Natural killer cell treated with Interleukin-12 subunit alpha and Interleukin-12 subunit beta and Interleukin-15 and Interleukin-18, amount 100 ng/mL, for 72 hours (primary cell): ENCODE results near the gene CSNK1A1. TPM values are rescaled to one million over a fixed set of nuclear protein-coding genes. Genes with fewer than 3 reads are reported as not detected.

ENCODE experiments used
- ATAC-seq, 2 donors: fragments of 150-1000 bp; cut with Tn5 transposase in 1 of 2; sonication (Bioruptor Pico), chemical (Tn5 transposase) in 1 of 2; 2 replicates each; pipeline ENCODE4 v1.10.0; 2021
- DNase-seq: peaks from one replicate; pipeline ENCODE4 v3.0.0; 2022; ENCODE audit warnings: low spot score
- H3K27ac Mint-ChIP-seq, 2 donors: 1 replicate in 1 of 2; 2 replicates in 1 of 2; pipeline ENCODE4 v1.8.0; 2022; ENCODE audit warnings: mixed read lengths in 2 of 2, mild to moderate bottlenecking in 1 of 2, moderate library complexity in 1 of 2
- H3K27me3 Mint-ChIP-seq, 2 donors: 1 replicate in 1 of 2; 2 replicates in 1 of 2; pipeline ENCODE4 v1.8.0; 2022; ENCODE audit warnings: mixed read lengths in 2 of 2
- H3K36me3 Mint-ChIP-seq: one replicate; pipeline ENCODE4 v1.8.0; 2022; ENCODE audit warnings: mixed read lengths
- H3K4me1 Mint-ChIP-seq, 2 donors: 1 replicate in 1 of 2; 2 replicates in 1 of 2; pipeline ENCODE4 v1.8.0; 2022; ENCODE audit warnings: low read depth in 2 of 2, mixed read lengths in 2 of 2, mild to moderate bottlenecking in 1 of 2
- H3K4me3 Mint-ChIP-seq: one replicate; pipeline ENCODE4 v1.8.0; 2022; ENCODE audit warnings: mixed read lengths
- H3K9me3 Mint-ChIP-seq: 2 replicates; pipeline ENCODE4 v1.8.0; 2022; ENCODE audit warnings: mixed read lengths
- total RNA-seq, 2 donors: library from RNA; stranded (reverse); gene quantifications; one replicate each; pipeline ENCODE4 v1.2.3, GENCODE V29; 2022

The CSNK1A1 gene
- total RNA-seq, 2 donors from 2014 or later = 173 to 237 TPM

DNA sequence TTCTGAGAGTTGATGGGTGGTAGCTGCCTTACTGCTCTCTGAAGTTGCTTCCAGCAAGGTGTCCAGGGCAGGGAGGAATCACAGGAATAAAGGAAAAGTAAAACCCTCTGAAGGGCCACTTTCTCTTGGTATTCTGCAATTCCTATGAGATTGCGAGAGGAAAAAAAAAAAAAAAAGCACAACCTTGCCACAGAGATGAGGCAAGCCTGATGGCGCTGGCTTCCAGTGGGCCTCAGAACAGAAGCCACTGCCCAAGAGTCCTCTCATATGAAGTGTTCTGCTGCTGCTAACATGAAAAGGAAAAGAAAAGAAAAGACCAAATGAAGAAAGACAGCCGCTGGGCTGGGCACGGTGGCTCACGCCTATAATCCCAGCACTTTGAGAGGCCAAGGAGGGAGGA is 91.3 kb downstream of the CSNK1A1 start:
- Mint-ChIP-seq H3K4me3 (no peak overlapping the region), H3K27me3 (no peaks in the 10 kb centered on the region), H3K36me3 (no peaks in the 10 kb centered on the region), H3K27ac (no peak overlapping the region), H3K9me3 (no peaks in the 10 kb centered on the region), H3K4me1 (no peaks in the 10 kb centered on the region)
- no peak for ATAC-seq
- DNase-seq = no peak

DNA sequence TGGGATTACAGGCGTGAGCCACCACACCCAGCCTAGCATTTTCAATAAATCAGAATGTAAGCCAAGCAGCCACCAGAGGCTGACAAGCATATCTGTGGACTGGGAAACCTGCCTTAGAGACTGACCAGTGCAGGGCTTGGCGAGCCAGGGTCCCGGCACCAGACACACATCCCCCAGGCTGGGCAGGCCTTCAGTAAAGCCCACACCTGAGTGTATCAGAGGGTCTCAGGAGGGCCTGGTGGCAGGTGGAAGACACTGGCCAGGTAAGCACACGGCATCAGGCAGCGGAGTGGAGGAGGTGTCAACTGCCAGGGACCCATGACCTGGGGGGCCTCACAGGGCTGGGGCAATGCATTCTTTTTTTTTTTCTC is 93.9 kb downstream of the CSNK1A1 start:
- no peaks in the 10 kb centered on the region for H3K27me3 Mint-ChIP-seq
- H3K4me3 Mint-ChIP-seq = no peak overlapping the region
- H3K4me1 Mint-ChIP-seq = no peaks in the 10 kb centered on the region
- no peaks in the 10 kb centered on the region for H3K36me3 Mint-ChIP-seq
- no peak overlapping the region for H3K27ac Mint-ChIP-seq
- ATAC-seq (peak in 1 of 2 donors; percentile 34), DNase-seq (no peak)
- no peaks in the 10 kb centered on the region for H3K9me3 Mint-ChIP-seq

DNA sequence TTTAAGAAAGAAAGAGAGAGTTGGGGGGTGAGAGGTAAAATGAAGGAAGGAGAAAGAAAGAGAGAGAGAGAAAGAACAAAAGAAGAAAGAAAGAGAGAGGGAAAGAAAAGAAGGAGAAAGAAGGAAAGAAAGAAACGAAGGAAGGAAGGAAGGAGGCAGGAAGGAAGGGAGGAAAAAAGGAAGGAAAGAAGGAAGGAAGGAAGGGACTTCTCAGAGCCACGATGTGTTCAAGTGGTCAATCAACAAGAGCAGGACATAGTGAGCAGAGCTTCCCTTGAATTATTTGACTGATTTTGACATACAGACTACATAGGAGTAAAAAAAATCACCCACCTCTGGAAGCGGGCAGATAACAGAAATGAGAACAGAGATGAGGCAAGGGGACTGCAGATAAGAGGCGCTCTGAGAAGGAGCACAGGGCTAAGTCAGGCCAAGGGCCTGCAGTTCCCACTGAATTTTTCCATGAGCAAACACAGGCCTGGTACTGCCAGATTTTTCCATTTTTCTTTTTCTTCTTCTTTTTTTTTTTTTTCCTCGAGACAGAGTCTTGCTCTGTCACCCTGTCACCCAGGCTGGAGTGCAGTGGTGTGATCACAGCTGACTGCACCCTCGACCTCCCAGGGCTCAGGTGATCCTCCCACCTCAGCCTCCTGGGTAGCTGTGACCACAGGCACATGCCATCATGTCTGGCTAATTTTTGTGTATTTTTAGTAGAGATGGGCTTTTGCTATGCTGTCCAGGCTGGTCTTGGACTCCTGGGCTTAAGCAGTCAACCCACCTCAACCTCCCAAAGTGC is 94.4 kb downstream of the CSNK1A1 start:
- DNase-seq (no peak), ATAC-seq (no peak)
- Mint-ChIP-seq H3K9me3 (no peaks in the 10 kb centered on the region), H3K4me1 (no peaks in the 10 kb centered on the region), H3K27ac (no peak overlapping the region), H3K36me3 (no peaks in the 10 kb centered on the region), H3K4me3 (no peak overlapping the region), H3K27me3 (no peaks in the 10 kb centered on the region)

DNA sequence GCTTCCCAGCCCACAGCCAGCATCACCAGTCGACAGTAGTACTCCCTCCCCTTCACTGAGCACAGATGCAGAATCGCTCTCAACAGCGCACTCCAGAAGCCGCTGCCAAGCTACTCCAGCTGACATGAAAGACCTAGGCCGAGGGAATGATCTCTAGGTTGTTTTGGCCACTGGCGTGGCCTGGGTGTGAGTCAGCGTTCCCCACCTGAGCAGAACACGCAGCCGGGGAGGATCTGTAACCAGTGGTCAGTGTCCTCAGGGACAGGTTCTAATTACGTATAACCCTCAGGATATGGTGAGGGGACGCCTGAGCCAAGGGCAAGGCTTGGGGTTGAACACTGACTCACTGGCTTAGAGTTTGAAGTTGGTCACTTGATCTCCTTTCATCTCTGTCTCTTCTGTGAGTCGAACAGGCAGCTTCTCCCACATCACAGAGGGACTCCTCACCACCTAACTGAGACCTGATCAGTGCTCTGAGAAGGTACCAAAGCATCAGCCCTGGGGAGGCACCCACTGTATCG is 95.3 kb downstream of the CSNK1A1 start:
- no peak overlapping the region for H3K4me3 Mint-ChIP-seq
- H3K27me3 Mint-ChIP-seq = no peaks in the 10 kb centered on the region
- H3K9me3 Mint-ChIP-seq = no peaks in the 10 kb centered on the region
- H3K4me1 Mint-ChIP-seq = no peaks in the 10 kb centered on the region
- no peaks in the 10 kb centered on the region for H3K36me3 Mint-ChIP-seq
- ATAC-seq (no peak), DNase-seq (no peak)
- H3K27ac Mint-ChIP-seq = no peak overlapping the region

DNA sequence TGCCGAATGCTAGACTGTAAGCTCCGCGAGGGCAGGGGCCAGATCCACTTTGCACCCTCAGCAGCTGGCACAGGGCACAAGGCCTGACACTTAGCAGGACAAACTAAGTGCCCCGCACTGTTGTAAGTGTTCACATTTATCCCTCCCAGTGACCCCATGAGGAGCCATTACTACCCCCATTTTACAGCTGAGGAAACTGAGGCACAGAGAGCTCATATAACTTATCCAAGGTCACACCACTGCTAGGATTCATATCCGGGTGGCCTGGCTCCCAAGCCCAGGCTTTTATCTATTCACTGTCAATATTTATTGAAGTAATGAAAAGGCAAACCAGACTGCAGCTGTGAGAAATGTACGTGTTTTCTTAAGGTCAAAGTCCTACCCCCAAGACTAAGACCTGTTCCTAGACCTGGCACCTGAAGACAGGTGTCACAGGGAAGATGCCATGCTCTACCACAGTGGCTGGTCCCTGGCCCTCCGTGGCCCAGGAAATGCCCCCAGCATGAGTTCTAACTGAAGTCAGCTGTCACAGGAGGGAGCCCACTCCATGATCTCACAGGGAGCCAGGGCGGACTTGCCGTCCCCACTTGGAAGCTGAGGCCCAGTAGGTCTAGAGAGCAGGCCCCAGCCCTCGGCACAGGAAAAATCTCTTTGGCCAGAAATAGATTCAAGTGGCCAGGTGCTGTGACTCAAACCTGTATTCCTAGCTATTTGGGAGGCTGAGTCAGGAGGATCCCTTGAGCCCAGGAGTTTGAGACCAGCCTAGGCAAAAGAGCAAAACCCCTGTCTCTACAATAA is 97.4 kb downstream of the CSNK1A1 start:
- Mint-ChIP-seq H3K4me3 (no peak overlapping the region), H3K27ac (no peak overlapping the region), H3K27me3 (no peaks in the 10 kb centered on the region), H3K36me3 (no peaks in the 10 kb centered on the region), H3K4me1 (no peaks in the 10 kb centered on the region), H3K9me3 (no peaks in the 10 kb centered on the region)
- ATAC-seq = no peak
- no peak for DNase-seq

DNA sequence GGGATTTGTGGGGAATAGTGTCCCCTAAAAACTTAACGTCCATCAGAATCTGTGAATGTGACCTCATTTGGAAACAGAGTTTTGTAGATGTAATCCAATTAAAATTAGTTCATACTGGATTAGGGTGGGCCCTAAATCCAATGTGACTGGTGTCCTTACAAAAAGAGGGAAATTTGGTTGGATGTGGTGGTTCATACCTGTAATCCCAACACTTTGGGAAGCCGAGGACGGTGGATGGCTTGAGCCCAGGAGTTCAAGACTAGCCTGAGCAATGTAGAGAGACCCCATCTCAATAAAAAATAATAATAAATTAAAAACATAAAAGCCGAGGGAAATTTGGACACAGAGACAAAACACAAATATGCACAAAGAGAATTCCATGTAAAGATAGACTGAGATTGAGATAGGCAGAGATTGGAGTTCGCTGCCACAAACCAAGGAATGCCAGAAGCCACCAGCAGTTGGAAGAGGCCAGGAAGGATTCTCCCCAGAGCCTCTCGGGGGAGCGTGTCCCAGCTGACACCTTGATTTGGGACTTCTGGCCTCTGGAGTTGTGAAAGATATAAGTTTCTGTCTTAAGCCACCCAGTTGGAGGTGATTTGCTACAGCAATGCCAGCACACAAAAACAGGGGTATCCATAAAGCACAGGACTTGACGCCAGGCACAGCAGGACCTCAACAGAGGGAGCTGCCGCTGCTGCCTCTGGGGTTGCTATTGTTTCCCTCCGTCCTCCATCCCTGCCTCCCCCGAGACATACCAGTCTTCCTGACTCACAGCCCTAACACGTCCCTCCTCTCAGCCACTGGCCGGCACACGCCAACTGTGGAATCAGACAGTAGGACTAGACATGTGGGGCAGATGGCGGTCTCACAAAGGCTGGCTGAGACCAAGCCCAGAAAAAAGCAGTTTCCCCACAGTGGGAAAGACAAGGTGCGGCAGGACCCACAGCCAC is 98.3 kb downstream of the CSNK1A1 start:
- H3K27ac Mint-ChIP-seq = no peak overlapping the region
- ATAC-seq = no peak

DNA sequence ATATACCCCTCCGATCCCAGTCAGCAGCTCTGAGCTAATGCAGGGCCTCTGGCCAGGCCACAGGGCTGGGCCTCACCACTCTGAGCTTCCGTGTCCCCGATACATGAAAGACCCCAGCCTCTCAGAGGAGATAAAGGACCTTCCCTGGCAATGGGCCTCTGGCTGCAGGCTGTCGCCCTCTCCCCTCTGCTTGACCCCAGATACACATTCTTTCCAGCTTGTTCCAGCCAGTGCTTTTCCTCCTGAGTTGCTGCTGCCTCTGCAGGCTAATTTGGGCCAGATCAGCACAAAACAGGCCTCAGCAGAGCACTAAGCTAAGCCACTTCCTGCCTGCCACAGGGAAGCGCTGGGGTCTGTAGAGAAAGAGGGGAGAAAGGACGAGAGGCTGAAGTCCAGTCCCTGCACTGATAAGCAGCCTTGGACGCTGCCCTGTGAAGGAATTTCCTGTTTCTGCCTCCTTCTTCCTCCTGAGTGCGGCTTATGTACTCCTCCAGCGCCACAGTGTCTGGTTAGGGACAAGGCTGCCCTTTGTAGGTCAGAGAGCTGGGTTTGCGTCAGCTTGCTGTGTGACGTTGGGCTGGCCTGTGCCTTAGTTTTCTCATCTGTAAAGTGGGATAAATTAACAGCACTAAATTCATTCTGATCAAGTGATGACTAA is 99.1 kb downstream of the CSNK1A1 start:
- no peaks in the 10 kb centered on the region for H3K36me3 Mint-ChIP-seq
- ATAC-seq = peak in 1 of 2 donors; percentile 18
- H3K4me3 Mint-ChIP-seq = no peak overlapping the region
- no peaks in the 10 kb centered on the region for H3K9me3 Mint-ChIP-seq
- no peak overlapping the region for H3K27ac Mint-ChIP-seq
- H3K4me1 Mint-ChIP-seq = no peaks in the 10 kb centered on the region
- no peaks in the 10 kb centered on the region for H3K27me3 Mint-ChIP-seq
- no peak for DNase-seq

More for the DNA sequence above, 98.3 kb downstream of the CSNK1A1 start:
- no peaks in the 10 kb centered on the region for H3K4me1 Mint-ChIP-seq
- no peaks in the 10 kb centered on the region for H3K36me3 Mint-ChIP-seq
- H3K27me3 Mint-ChIP-seq = no peaks in the 10 kb centered on the region
- no peak overlapping the region for H3K4me3 Mint-ChIP-seq
- no peak for DNase-seq
- H3K9me3 Mint-ChIP-seq = no peaks in the 10 kb centered on the region

DNA sequence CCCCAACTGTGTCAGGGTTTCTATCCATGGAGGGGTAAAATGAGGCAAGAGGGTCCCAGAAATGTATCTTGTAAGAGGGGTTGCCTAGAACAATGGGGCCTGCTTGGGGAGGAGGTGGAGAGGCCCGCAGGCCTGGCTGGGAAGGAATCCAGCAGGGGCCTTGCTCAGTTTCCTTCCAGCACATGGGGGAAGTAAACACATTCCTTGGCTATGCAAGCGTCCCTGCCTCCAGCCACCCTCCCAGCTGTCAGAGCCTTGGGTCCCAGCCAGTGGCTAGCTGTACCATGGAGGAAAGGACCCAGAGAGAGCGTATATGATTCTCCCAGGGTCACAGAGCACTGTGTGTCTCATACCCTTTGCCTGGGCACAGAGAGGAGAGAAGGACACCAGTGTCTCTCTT is 101.0 kb downstream of the CSNK1A1 start:
- no peaks in the 10 kb centered on the region for H3K27me3 Mint-ChIP-seq
- ATAC-seq (no peak), DNase-seq (no peak)
- no peak overlapping the region for H3K4me3 Mint-ChIP-seq
- no peaks in the 10 kb centered on the region for H3K9me3 Mint-ChIP-seq
- H3K4me1 Mint-ChIP-seq = no peaks in the 10 kb centered on the region
- no peak overlapping the region for H3K27ac Mint-ChIP-seq
- no peaks in the 10 kb centered on the region for H3K36me3 Mint-ChIP-seq

DNA sequence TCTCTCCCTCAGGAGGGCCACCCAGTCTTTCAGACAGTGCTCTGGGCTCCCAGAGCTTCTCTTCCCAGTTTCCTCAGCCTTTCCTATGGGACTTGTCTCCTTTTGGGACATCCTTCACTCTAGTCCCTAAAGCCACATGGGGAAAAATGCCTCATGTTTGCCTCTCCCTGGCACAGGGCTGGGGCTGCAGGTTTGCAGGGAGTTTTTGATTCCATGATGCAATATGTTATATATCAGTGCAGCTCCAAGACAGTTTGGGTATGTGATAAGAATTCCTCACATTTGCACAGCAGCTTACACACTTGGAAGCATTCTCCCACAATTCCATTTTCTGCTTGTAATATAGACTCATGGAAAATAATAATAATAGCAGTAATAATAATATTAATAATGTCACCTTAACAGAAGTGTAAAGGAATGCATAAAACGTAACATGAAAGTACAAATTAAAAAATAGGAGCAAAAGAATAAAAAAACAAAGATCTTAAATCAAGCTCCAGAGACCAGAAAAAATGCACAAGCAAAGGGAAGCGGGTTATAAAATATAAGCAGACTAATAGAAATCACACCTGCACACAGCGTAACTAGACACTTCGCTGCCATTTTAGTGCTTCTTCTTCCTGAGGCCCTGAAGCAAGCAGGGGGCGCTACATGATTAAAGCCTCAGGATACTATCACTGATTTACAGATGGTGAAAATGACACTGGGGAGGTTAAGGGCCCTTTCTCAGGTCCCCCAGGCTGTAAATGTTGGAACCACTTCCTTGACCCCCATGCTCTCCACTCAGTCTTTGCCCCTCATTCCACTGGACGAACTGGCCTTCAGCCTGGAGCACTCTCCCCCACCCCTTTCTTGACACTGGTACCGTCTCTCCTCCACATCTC is 102.2 kb downstream of the CSNK1A1 start:
- Mint-ChIP-seq H3K27me3 (no peaks in the 10 kb centered on the region), H3K27ac (no peak overlapping the region), H3K9me3 (no peaks in the 10 kb centered on the region), H3K4me1 (no peaks in the 10 kb centered on the region), H3K36me3 (no peaks in the 10 kb centered on the region), H3K4me3 (no peak overlapping the region)
- ATAC-seq = no peak
- DNase-seq = no peak

DNA sequence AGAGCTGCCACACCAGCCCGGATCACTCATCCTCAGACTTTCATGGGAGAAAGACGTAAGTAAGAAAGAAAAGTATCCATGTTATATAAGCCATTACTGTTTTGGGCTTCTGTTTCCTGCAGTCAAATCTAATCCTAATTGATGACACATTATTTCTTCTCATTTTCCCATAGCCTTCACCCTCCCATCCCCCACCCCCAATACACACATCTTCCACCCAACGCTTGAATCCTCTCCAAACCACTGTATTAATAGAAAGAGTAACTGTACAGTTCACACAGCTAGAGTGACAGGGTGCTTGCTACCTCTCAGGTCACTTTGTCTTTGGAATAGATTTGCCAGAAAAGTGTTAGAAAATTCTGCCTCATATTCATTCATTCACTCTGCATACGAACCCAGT is 102.8 kb downstream of the CSNK1A1 start:
- ATAC-seq (no peak), DNase-seq (no peak)
- Mint-ChIP-seq H3K27me3 (peaks cover 0 to 3% of the 10 kb centered on the region in 2 donors), H3K4me1 (peaks cover 0 to 2% of the 10 kb centered on the region in 2 donors), H3K4me3 (no peak overlapping the region), H3K36me3 (no peaks in the 10 kb centered on the region), H3K27ac (no peak overlapping the region), H3K9me3 (no peaks in the 10 kb centered on the region)

DNA sequence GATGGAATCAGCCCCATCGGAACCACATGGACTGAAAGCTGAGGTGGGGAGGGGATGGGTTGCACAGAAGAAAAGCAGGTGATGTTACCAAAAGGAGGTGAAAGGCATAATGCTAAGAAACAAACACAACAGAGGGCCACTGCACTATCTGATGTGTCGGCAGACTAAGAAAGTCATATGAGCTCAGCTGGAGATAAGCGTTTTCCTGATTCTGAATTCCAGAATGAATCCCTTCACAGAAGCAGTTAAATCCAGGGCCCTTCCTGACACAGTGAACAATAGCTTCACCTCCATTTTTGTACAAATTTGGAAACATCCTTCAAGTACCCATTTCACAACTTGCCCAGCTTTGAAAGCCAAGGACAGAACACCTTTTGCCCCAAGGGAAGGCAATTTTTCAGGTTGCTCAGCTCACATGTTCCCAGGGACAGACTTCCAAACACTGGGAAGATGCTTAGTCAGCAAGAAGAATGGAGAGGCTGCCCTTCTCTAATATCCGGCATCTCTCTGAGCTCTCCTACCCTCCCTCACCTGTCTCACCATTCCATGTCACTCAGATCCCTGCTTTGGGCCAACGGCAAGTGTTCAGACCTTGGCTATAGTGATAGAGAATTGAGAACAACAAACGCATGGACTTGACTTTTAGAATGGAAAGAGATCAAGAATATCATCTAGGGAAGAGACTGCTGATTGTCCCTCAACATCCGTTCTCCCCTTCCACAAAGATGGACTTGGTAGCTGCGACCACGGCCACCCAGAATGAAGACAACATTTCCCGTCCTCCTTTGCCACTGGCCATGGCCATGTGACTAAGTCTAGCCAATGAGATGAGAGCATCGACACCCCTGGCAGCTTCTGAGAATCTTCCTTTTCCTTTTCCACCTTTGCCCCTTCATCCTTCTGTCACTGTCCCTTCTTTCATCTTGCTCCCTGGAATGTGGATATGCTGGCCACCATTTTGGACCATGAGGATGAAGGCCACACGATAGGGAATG is 103.6 kb downstream of the CSNK1A1 start:
- DNase-seq (no peak), ATAC-seq (no peak)
- Mint-ChIP-seq H3K36me3 (no peaks in the 10 kb centered on the region), H3K4me1 (peaks cover 0 to 6% of the 10 kb centered on the region in 2 donors), H3K27me3 (peaks cover 0 to 7% of the 10 kb centered on the region in 2 donors), H3K4me3 (no peak overlapping the region), H3K9me3 (no peaks in the 10 kb centered on the region), H3K27ac (no peak overlapping the region)
